SK-N-SH (cell line): Measurements from ENCODE around the gene NLGN3. TPM values are rescaled to one million over a fixed set of nuclear protein-coding genes. Genes with fewer than 3 reads are reported as not detected.

Experiments
- CTCF ChIA-PET: fragments of 300-600, 350-600 bp; formaldehyde crosslinking; extraction: SDS; loops from one replicate; lab custom pipeline; 2021; lab: Yijun Ruan, JAX
- POLR2A ChIA-PET: fragments of 350-600 bp; sonication (Branson Sonifier 250); formaldehyde crosslinking; extraction: SDS; loops from one replicate; lab custom pipeline; 2020; ENCODE audit warnings: antibody characterized with exemption, inconsistent platforms; lab: Yijun Ruan, JAX
- DNase-seq: peaks from one replicate; pipeline ENCODE4 v3.0.0; 2012
- H2AFZ ChIP-seq: fragments of 200-600 bp; sonication (generic); 2 replicates; pipeline ENCODE4 v1.8.1; 2016; ENCODE audit warnings: antibody characterized with exemption, mild to moderate bottlenecking, low read depth
- H3F3A ChIP-seq: fragments of 200-600 bp; sonication (generic); replicated peaks from 2 replicates; pipeline ENCODE3; 2016; ENCODE audit warnings: antibody characterized with exemption, mild to moderate bottlenecking; ENCODE audit not compliant: insufficient read depth
- H3K27ac ChIP-seq, 2 experiments: fragments of 200-500 bp in 1 of 2; fragments of 200-600 bp in 1 of 2; sonication (Bioruptor generic) in 1 of 2; sonication (generic), shearing (Covaris generic) in 1 of 2; 2 replicates each; pipeline versions ENCODE4 v1.5.1 to v1.6.1; 2014 to 2016; ENCODE audit warnings: low read depth in 2 of 2, inconsistent platforms in 1 of 2, low read length in 1 of 2, mild to moderate bottlenecking in 1 of 2, mixed read lengths in 1 of 2
- H3K27me3 ChIP-seq: fragments of 200-600 bp; sonication (generic), shearing (Covaris generic); 2 replicates; pipeline ENCODE4 v1.6.1; 2016; ENCODE audit warnings: mixed run types; ENCODE audit not compliant: insufficient read depth
- H3K36me3 ChIP-seq, 2 experiments: fragments of 200-500 bp in 1 of 2; fragments of 200-600 bp in 1 of 2; sonication (Bioruptor generic) in 1 of 2; sonication (generic) in 1 of 2; replicated peaks in 1 of 2; 2 replicates each; pipeline versions ENCODE3 to v1.5.1; 2014 to 2016; ENCODE audit warnings: low read length in 1 of 2, mild to moderate bottlenecking in 1 of 2; ENCODE audit not compliant: insufficient read depth in 2 of 2, control insufficient read depth in 1 of 2
- H3K4me1 ChIP-seq, 2 experiments: fragments of 200-500 bp in 1 of 2; fragments of 200-600 bp in 1 of 2; sonication (Bioruptor generic) in 1 of 2; sonication (generic), shearing (Covaris generic) in 1 of 2; 2 replicates each; pipeline versions ENCODE4 v1.5.1 to v1.6.1; 2014 to 2016; ENCODE audit warnings: low read depth in 1 of 2, low read length in 1 of 2, mixed run types in 1 of 2; ENCODE audit not compliant: insufficient read depth in 2 of 2, control insufficient read depth in 1 of 2
- H3K4me2 ChIP-seq: fragments of 200-600 bp; sonication (generic), shearing (Covaris generic); 2 replicates; pipeline ENCODE4 v1.6.1; 2017; ENCODE audit warnings: mixed run types
- H3K4me3 ChIP-seq, 2 experiments: fragments of 200-500 bp in 1 of 2; fragments of 200-600 bp in 1 of 2; sonication (Bioruptor generic) in 1 of 2; sonication (generic), shearing (Covaris generic) in 1 of 2; 2 replicates each; pipeline versions ENCODE4 v1.5.1 to v1.8.1; 2014 to 2016; ENCODE audit warnings: low read depth in 2 of 2, inconsistent platforms in 1 of 2, low read length in 1 of 2, mild to moderate bottlenecking in 1 of 2, mixed read lengths in 1 of 2, moderate library complexity in 1 of 2
- H3K79me2 ChIP-seq: fragments of 200-600 bp; sonication (generic); 2 replicates; pipeline ENCODE4 v1.8.1; 2017; ENCODE audit warnings: mild to moderate bottlenecking; ENCODE audit not compliant: insufficient read depth
- H3K9ac ChIP-seq: fragments of 200-600 bp; sonication (generic); 2 replicates; pipeline ENCODE4 v1.6.1; 2017; ENCODE audit warnings: mixed run types
- H3K9me2 ChIP-seq: fragments of 200-600 bp; sonication (generic); 2 replicates; pipeline ENCODE4 v1.6.1; 2017; ENCODE audit warnings: mixed run types
- H3K9me3 ChIP-seq: fragments of 200-600 bp; sonication (generic); 2 replicates; pipeline ENCODE4 v1.6.1; 2017; ENCODE audit warnings: mixed run types, mild to moderate bottlenecking, moderate library complexity
- H4K20me1 ChIP-seq: fragments of 200-600 bp; sonication (generic); 2 replicates; pipeline ENCODE4 v1.6.1; 2017; ENCODE audit warnings: mild to moderate bottlenecking, mixed run types; ENCODE audit not compliant: insufficient read depth
- ELF1 ChIP-seq: IDR thresholded peaks from 2 replicates; pipeline ENCODE4 v1.4.0; 2012
- EP300 ChIP-seq, 2 experiments: IDR thresholded peaks; 2 replicates each; pipeline versions ENCODE4 v1.4.0 to v1.6.1; 2012; ENCODE audit warnings: borderline replicate concordance in 1 of 2, low read depth in 1 of 2, low read length in 1 of 2
- FOSL2 ChIP-seq: IDR thresholded peaks from 2 replicates; pipeline ENCODE4 v1.4.0; 2012; ENCODE audit warnings: low read depth, mild to moderate bottlenecking, moderate library complexity, borderline replicate concordance
- FOXJ3 ChIP-seq: sonication (generic); formaldehyde crosslinking; IDR thresholded peaks from 2 replicates; pipeline ENCODE4 v1.5.1; 2020; ENCODE audit warnings: mild to moderate bottlenecking, missing genetic modification reagents
- JUND ChIP-seq: IDR thresholded peaks from 2 replicates; pipeline ENCODE4 v1.4.0; 2012
- MEF2A ChIP-seq: IDR thresholded peaks from 2 replicates; pipeline ENCODE4 v1.4.0; 2012; ENCODE audit warnings: low read depth, borderline replicate concordance
- MXI1 ChIP-seq: IDR thresholded peaks from 2 replicates; pipeline ENCODE4 v1.6.1; 2012; ENCODE audit warnings: mild to moderate bottlenecking, low read depth, low read length, improper control_type of control experiment
- NFIC ChIP-seq: IDR thresholded peaks from 2 replicates; pipeline ENCODE4 v1.4.0; 2012; ENCODE audit warnings: borderline replicate concordance
- RFX5 ChIP-seq: IDR thresholded peaks from 2 replicates; pipeline ENCODE4 v1.6.1; 2012; ENCODE audit warnings: mild to moderate bottlenecking, improper control_type of control experiment, low read length
- RXRA ChIP-seq: IDR thresholded peaks from 2 replicates; pipeline ENCODE4 v1.4.0; 2012; ENCODE audit warnings: low read depth, mild to moderate bottlenecking, borderline replicate concordance
- SMC3 ChIP-seq: IDR thresholded peaks from 2 replicates; pipeline ENCODE4 v1.6.1; 2012; ENCODE audit warnings: low read depth, low read length, improper control_type of control experiment
- TCF12 ChIP-seq: IDR thresholded peaks from 2 replicates; pipeline ENCODE4 v1.4.0; 2012
- TEAD4 ChIP-seq: IDR thresholded peaks from 2 replicates; pipeline ENCODE4 v1.4.0; 2012; ENCODE audit warnings: mild to moderate bottlenecking, borderline replicate concordance; ENCODE audit not compliant: insufficient read depth
- WGBS: methylation state at CpG from one replicate; pipeline ENCODE4 v1.1.6; 2017; ENCODE audit warnings: low lambda C conversion rate; 5-methylcytosine and 5-hydroxymethylcytosine counted together
- polyA plus RNA-seq, 3 experiments: library from polyadenylated mRNA; depleted of rRNA; stranded (reverse); fragments of >200 nt; gene quantifications; 2 replicates each; pipeline ENCODE4 v1.2.3, GENCODE V29; 2012
- TF ChIP-seq, protein P1 (sequence below): IDR thresholded peaks from 2 replicates; pipeline ENCODE4; 2012
- TF ChIP-seq, protein P2 (sequence below): IDR thresholded peaks from 2 replicates; pipeline ENCODE4 v1.6.1; 2012; ENCODE audit warnings: mild to moderate bottlenecking, low read depth, low read length, moderate library complexity
- TF ChIP-seq, protein P3 (sequence below): IDR thresholded peaks from 2 replicates; pipeline ENCODE4 v1.4.0; 2012; ENCODE audit warnings: low read depth
- TF ChIP-seq, protein P4 (sequence below): fragments of 150-350 bp; IDR thresholded peaks from 2 replicates; pipeline ENCODE4 v1.6.1; 2016; ENCODE audit warnings: mild to moderate bottlenecking, low read depth, low read length
- TF ChIP-seq, protein P5 (sequence below): fragments of 200-600 bp; sonication (generic); IDR thresholded peaks from 2 replicates; pipeline ENCODE4 v1.6.1; 2017; ENCODE audit warnings: antibody characterized with exemption, mild to moderate bottlenecking, moderate library complexity
- TF ChIP-seq, protein P6 (sequence below): IDR thresholded peaks from 2 replicates; pipeline ENCODE4 v1.4.0; 2012; ENCODE audit warnings: low read depth, borderline replicate concordance
- TF ChIP-seq, protein P7 (sequence below): fragments of 150-350 bp; IDR thresholded peaks from 2 replicates; pipeline ENCODE4 v1.6.1; 2017; ENCODE audit warnings: antibody characterized with exemption, low read length, low read depth, borderline replicate concordance

Gene NLGN3
- polyA plus RNA-seq, 1 of the 3 experiments (the other 2 are of a cell fraction): 5.3 TPM

DNA sequence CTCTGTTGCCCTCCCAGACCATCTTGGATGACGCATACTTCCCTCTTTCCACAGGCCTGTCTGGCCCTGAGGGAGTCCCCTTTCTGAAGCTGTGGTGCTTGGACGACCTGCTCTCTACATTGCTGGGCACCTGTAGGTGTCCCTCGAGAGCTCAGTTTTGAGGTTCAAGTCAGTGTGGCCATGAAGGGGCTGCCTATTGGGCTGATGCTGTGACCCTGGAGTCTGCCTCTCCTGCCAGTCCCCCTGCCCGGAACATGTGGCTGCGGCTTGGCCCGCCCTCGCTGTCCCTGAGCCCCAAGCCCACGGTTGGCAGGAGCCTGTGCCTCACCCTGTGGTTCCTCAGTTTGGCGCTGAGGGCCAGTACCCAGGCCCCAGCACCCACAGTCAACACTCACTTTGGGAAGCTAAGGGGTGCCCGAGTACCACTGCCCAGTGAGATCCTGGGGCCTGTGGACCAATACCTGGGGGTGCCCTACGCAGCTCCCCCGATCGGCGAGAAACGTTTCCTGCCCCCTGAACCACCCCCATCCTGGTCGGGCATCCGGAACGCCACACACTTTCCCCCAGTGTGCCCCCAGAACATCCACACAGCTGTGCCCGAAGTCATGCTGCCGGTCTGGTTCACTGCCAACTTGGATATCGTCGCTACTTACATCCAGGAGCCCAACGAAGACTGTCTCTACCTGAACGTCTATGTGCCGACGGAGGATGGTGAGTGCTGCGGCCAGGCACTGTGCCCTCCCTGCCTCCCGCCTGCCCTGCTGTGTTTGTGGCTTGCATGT is 3.0 kb downstream of the NLGN3 start:
- Histone ChIP-seq H3K9ac (no peak overlapping the region), H3K9me3 (no peaks in the 10 kb centered on the region), H2AFZ (no peak overlapping the region), H3K27ac (no peak overlapping the region), H3K4me1 (peaks cover 0 to 4% of the 10 kb centered on the region in 2 experiments; a peak in 1 of 4 replicates), H3K9me2 (no peaks in the 10 kb centered on the region), H3K79me2 (no peaks in the 10 kb centered on the region), H3K4me3 (no peak overlapping the region), H3K4me2 (no peak overlapping the region), H3F3A (peaks cover 10% of the 10 kb centered on the region), H3K36me3 (no peaks in the 10 kb centered on the region), H3K27me3 (peaks cover 19% of the 10 kb centered on the region; the same call in 1 of the 2 replicates), H4K20me1 (no peaks in the 10 kb centered on the region)
- WGBS: 54% methylated on average over 26 of the region's 28 CpGs
- POLR2A ChIA-PET: interaction anchor here (0.6 kb wide), 1 partner anchor 10 kb away, joined by 5 read pairs; no protein-coding TSS in a partner anchor
- CTCF ChIA-PET: interaction anchor here (0.7 kb wide), 1 partner anchor 39 kb away, joined by 5 read pairs; no protein-coding TSS in a partner anchor
- TF ChIP-seq, protein P1, sequence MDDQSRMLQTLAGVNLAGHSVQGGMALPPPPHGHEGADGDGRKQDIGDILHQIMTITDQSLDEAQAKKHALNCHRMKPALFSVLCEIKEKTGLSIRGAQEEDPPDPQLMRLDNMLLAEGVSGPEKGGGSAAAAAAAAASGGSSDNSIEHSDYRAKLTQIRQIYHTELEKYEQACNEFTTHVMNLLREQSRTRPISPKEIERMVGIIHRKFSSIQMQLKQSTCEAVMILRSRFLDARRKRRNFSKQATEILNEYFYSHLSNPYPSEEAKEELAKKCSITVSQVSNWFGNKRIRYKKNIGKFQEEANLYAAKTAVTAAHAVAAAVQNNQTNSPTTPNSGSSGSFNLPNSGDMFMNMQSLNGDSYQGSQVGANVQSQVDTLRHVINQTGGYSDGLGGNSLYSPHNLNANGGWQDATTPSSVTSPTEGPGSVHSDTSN: no peak
- no peak for TF ChIP-seq MEF2A
- no peak for TF ChIP-seq RFX5
- TF ChIP-seq TEAD4: no peak
- no peak for TF ChIP-seq EP300 (IDR thresholded peaks at IDR 0.05; ENCODE audit: borderline replicate concordance in 1 of 2, low read depth in 1 of 2, low read length in 1 of 2)
- TF ChIP-seq NFIC: no peak
- no peak for TF ChIP-seq JUND
- no peak for TF ChIP-seq FOXJ3
- TF ChIP-seq, protein P2, sequence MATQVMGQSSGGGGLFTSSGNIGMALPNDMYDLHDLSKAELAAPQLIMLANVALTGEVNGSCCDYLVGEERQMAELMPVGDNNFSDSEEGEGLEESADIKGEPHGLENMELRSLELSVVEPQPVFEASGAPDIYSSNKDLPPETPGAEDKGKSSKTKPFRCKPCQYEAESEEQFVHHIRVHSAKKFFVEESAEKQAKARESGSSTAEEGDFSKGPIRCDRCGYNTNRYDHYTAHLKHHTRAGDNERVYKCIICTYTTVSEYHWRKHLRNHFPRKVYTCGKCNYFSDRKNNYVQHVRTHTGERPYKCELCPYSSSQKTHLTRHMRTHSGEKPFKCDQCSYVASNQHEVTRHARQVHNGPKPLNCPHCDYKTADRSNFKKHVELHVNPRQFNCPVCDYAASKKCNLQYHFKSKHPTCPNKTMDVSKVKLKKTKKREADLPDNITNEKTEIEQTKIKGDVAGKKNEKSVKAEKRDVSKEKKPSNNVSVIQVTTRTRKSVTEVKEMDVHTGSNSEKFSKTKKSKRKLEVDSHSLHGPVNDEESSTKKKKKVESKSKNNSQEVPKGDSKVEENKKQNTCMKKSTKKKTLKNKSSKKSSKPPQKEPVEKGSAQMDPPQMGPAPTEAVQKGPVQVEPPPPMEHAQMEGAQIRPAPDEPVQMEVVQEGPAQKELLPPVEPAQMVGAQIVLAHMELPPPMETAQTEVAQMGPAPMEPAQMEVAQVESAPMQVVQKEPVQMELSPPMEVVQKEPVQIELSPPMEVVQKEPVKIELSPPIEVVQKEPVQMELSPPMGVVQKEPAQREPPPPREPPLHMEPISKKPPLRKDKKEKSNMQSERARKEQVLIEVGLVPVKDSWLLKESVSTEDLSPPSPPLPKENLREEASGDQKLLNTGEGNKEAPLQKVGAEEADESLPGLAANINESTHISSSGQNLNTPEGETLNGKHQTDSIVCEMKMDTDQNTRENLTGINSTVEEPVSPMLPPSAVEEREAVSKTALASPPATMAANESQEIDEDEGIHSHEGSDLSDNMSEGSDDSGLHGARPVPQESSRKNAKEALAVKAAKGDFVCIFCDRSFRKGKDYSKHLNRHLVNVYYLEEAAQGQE: no peak
- TF ChIP-seq, protein P3, sequence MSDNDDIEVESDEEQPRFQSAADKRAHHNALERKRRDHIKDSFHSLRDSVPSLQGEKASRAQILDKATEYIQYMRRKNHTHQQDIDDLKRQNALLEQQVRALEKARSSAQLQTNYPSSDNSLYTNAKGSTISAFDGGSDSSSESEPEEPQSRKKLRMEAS: no peak
- TF ChIP-seq SMC3: no peak
- no peak for TF ChIP-seq FOSL2
- TF ChIP-seq RXRA: no peak
- TF ChIP-seq, protein P4, sequence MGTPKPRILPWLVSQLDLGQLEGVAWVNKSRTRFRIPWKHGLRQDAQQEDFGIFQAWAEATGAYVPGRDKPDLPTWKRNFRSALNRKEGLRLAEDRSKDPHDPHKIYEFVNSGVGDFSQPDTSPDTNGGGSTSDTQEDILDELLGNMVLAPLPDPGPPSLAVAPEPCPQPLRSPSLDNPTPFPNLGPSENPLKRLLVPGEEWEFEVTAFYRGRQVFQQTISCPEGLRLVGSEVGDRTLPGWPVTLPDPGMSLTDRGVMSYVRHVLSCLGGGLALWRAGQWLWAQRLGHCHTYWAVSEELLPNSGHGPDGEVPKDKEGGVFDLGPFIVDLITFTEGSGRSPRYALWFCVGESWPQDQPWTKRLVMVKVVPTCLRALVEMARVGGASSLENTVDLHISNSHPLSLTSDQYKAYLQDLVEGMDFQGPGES: no peak
- TF ChIP-seq, protein P5, sequence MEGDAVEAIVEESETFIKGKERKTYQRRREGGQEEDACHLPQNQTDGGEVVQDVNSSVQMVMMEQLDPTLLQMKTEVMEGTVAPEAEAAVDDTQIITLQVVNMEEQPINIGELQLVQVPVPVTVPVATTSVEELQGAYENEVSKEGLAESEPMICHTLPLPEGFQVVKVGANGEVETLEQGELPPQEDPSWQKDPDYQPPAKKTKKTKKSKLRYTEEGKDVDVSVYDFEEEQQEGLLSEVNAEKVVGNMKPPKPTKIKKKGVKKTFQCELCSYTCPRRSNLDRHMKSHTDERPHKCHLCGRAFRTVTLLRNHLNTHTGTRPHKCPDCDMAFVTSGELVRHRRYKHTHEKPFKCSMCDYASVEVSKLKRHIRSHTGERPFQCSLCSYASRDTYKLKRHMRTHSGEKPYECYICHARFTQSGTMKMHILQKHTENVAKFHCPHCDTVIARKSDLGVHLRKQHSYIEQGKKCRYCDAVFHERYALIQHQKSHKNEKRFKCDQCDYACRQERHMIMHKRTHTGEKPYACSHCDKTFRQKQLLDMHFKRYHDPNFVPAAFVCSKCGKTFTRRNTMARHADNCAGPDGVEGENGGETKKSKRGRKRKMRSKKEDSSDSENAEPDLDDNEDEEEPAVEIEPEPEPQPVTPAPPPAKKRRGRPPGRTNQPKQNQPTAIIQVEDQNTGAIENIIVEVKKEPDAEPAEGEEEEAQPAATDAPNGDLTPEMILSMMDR: no peak
- no peak for TF ChIP-seq ELF1
- TF ChIP-seq TCF12: no peak
- no peak for TF ChIP-seq MXI1
- TF ChIP-seq, protein P6, sequence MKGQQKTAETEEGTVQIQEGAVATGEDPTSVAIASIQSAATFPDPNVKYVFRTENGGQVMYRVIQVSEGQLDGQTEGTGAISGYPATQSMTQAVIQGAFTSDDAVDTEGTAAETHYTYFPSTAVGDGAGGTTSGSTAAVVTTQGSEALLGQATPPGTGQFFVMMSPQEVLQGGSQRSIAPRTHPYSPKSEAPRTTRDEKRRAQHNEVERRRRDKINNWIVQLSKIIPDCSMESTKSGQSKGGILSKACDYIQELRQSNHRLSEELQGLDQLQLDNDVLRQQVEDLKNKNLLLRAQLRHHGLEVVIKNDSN: no peak
- TF ChIP-seq, protein P7, sequence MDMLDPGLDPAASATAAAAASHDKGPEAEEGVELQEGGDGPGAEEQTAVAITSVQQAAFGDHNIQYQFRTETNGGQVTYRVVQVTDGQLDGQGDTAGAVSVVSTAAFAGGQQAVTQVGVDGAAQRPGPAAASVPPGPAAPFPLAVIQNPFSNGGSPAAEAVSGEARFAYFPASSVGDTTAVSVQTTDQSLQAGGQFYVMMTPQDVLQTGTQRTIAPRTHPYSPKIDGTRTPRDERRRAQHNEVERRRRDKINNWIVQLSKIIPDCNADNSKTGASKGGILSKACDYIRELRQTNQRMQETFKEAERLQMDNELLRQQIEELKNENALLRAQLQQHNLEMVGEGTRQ: no peak
- DNase-seq: no peak
